K562 (cell line): ENCODE data around the gene PTCD3. TPM values are rescaled to one million over a fixed set of nuclear protein-coding genes. Genes with fewer than 3 reads are reported as not detected.
A peak's percentile ranks its signal among the peaks of the same experiment; 100 is the strongest.

Experiments
- ATAC-seq: fragments of 200-7000 bp; cut with Tn5 transposase; 3 replicates; pipeline ENCODE4 v1.9.1; 2020; ENCODE audit warnings: moderate library complexity
- BruUV-seq: library from RNA; stranded (reverse); fragments of 400-500 nt; replicated peaks from 2 replicates; lab custom pipeline; 2021; lab: Mats Ljungman, UMichigan
- CTCF ChIA-PET: fragments of 300-600 bp; formaldehyde crosslinking; extraction: SDS; loops from one replicate; lab custom pipeline; 2021; ENCODE audit warnings: low intra/inter-chr PET ratio; lab: Yijun Ruan, JAX
- POLR2A ChIA-PET: fragments of 300-600, 350-650 bp; sonication (Branson Sonifier 250); formaldehyde crosslinking; extraction: SDS; loops from one replicate; lab custom pipeline; 2021; ENCODE audit warnings: antibody characterized with exemption, inconsistent platforms; lab: Yijun Ruan, JAX
- DNase-seq, 4 experiments: peaks; one replicate each; pipeline versions ENCODE4 v3.0.0 to v3.0.0-alpha.2; 2011 to 2018; ENCODE audit warnings: low spot score in 3 of 4, mixed read lengths in 3 of 4; ENCODE audit errors: extremely low read depth in 1 of 4
- FAIRE-seq: peaks from 2 replicates; lab custom pipeline; 2011; peaks lifted over from hg19 to GRCh38; lab: Jason Lieb, UNC
- H2AFZ ChIP-seq: 2 replicates; pipeline ENCODE4 v1.6.0; 2011; ENCODE audit warnings: low read depth, low read length, control low read depth, inconsistent platforms
- H3K27ac ChIP-seq: fragments of 200-600 bp; 3 replicates; pipeline ENCODE4 v1.8.0; 2011; ENCODE audit warnings: low read depth, mild to moderate bottlenecking, control low read depth, inconsistent platforms, low read length, moderate library complexity, mixed read lengths; ENCODE audit errors: extremely low read depth
- H3K27me3 ChIP-seq, 2 experiments: fragments of 300-600 bp in 1 of 2; 2 replicates in 1 of 2; 3 replicates in 1 of 2; pipeline versions ENCODE4 v1.6.0 to v1.8.0; 2011; ENCODE audit warnings: inconsistent platforms in 2 of 2, low read length in 2 of 2, mild to moderate bottlenecking in 1 of 2, mixed read lengths in 1 of 2, moderate library complexity in 1 of 2; ENCODE audit not compliant: control insufficient read depth in 2 of 2, insufficient read depth in 2 of 2
- H3K36me3 ChIP-seq: fragments of 300-600 bp; 3 replicates; pipeline ENCODE4 v1.8.0; 2011; ENCODE audit warnings: mild to moderate bottlenecking, low read length, inconsistent platforms; ENCODE audit not compliant: control insufficient read depth, insufficient read depth
- H3K4me1 ChIP-seq, 2 experiments: fragments of 200-600 bp in 1 of 2; replicated peaks in 1 of 2; 2 replicates in 1 of 2; 3 replicates in 1 of 2; pipeline versions ENCODE4 v1.5.1 to v1.8.0; 2011; ENCODE audit warnings: inconsistent platforms in 2 of 2, low read length in 2 of 2, mild to moderate bottlenecking in 1 of 2, mixed read lengths in 1 of 2, moderate library complexity in 1 of 2; ENCODE audit not compliant: control insufficient read depth in 2 of 2, insufficient read depth in 2 of 2
- H3K4me2 ChIP-seq: 2 replicates; pipeline ENCODE4 v1.6.1; 2011; ENCODE audit warnings: low read length, control low read depth, inconsistent platforms, mixed read lengths; ENCODE audit not compliant: insufficient read depth
- H3K4me3 ChIP-seq: fragments of 200-600 bp; sonication (generic), shearing (Covaris generic); 2 replicates; pipeline ENCODE4 v1.5.1; 2016; ENCODE audit warnings: control low read depth, inconsistent platforms
- H3K79me2 ChIP-seq: fragments of 200-600 bp; 3 replicates; pipeline ENCODE4 v1.8.0; 2011; ENCODE audit warnings: low read length, inconsistent platforms; ENCODE audit not compliant: control insufficient read depth, insufficient read depth
- H3K9ac ChIP-seq, 2 experiments: 2 replicates each; pipeline versions ENCODE4 v1.6.0 to v1.6.1; 2011; ENCODE audit warnings: low read depth in 2 of 2, low read length in 2 of 2, control low read depth in 1 of 2, inconsistent platforms in 1 of 2, mild to moderate bottlenecking in 1 of 2, mixed read lengths in 1 of 2; ENCODE audit not compliant: insufficient read depth in 1 of 2
- H3K9me1 ChIP-seq: one replicate; pipeline ENCODE4 v1.6.0; 2011; ENCODE audit warnings: inconsistent platforms, mild to moderate bottlenecking, low read length, moderate library complexity; ENCODE audit not compliant: control insufficient read depth, insufficient read depth
- H3K9me3 ChIP-seq: replicated peaks from 2 replicates; pipeline ENCODE4 v1.5.1; 2011; ENCODE audit warnings: low read depth, low read length, inconsistent platforms; ENCODE audit not compliant: control insufficient read depth, insufficient read depth
- H4K20me1 ChIP-seq: replicated peaks from 2 replicates; pipeline ENCODE4 v1.6.1; 2011; ENCODE audit warnings: low read length, inconsistent platforms, mixed read lengths; ENCODE audit not compliant: control insufficient read depth, insufficient read depth
- CHD7 ChIP-seq: fragments of 200-600 bp; sonication (generic); IDR thresholded peaks from one replicate; pipeline ENCODE4 v1.6.1; 2012; ENCODE audit warnings: mild to moderate bottlenecking, low read depth, low read length, inconsistent platforms
- CSDE1 ChIP-seq, 2 experiments: fragments of 450-650 bp; IDR thresholded peaks; 2 replicates each; pipeline ENCODE4 v1.6.1; 2016; ENCODE audit warnings: mild to moderate bottlenecking in 1 of 2
- FOXK2 ChIP-seq, 2 experiments: fragments of 450-650 bp; IDR thresholded peaks in 1 of 2; conservative IDR thresholded peaks in 1 of 2; 2 replicates each; pipeline ENCODE4 v1.6.1; 2016; ENCODE audit warnings: low read depth in 2 of 2, mild to moderate bottlenecking in 1 of 2
- ZKSCAN1 ChIP-seq: fragments of 150-350 bp; IDR thresholded peaks from 2 replicates; pipeline ENCODE4 v1.6.1; 2016; ENCODE audit warnings: low read depth, low read length
- WGBS: fragments of 100-300 bp; shearing (Covaris generic); methylation state at CpG from one replicate; pipeline ENCODE4 v1.1.6; 2016; ENCODE audit warnings: low coverage, mixed read lengths; ENCODE audit not compliant: insufficient coverage; ENCODE audit errors: missing lambda C conversion rate; 5-methylcytosine and 5-hydroxymethylcytosine counted together
- in situ Hi-C: fragments of 300-500 bp; cut with MboI; formaldehyde crosslinking; loops from 4 replicates; pipeline ENCODE4 v1.15.0; 2018; ENCODE audit warnings: inconsistent platforms, mixed read lengths
- intact Hi-C: fragments of 100-400 bp; cut with micrococcal nuclease; formaldehyde crosslinking; loops from 2 replicates; pipeline ENCODE4 v1.14.2; 2022
- polyA plus RNA-seq, 8 experiments: library from polyadenylated mRNA; depleted of rRNA in 4 of 8; stranded (reverse) in 5 of 8; unstranded in 3 of 8; fragments of >200 nt; fragmentation: Nextera tagmentation in 2 of 8; fragmentation: Illumina TruSeq in 1 of 8; extraction: Ambion mirVana in 2 of 8; extraction: Trizol in 1 of 8; gene quantifications; 2 replicates each; pipeline versions ENCODE4 v1.2.1 to v1.2.3, GENCODE V29; 2011 to 2014; ENCODE audit warnings: inconsistent platforms in 1 of 8, missing spikeins in 1 of 8
- total RNA-seq, 7 experiments: library from RNA; depleted of rRNA in 6 of 7; stranded (reverse); fragments of >200 nt in 6 of 7; fragmentation: Illumina TruSeq in 2 of 7; extraction: Trizol in 2 of 7; gene quantifications; 2 replicates each; pipeline versions ENCODE4 v1.2.1 to v1.2.3, GENCODE V29; 2011 to 2021; ENCODE audit warnings: low replicate concordance in 1 of 7
- TF ChIP-seq, protein P1 (sequence below): fragments of 250-450 bp; sonication (Bioruptor Pico); IDR thresholded peaks from 2 replicates; pipeline ENCODE4 v1.4.0; 2020

Gene PTCD3
- total and polyA plus RNA-seq, 9 of the 15 experiments (the other 6 are each of a cell fraction or from before 2014, with no cell fraction given), result 65.2 to 241 (median 172) TPM

DNA sequence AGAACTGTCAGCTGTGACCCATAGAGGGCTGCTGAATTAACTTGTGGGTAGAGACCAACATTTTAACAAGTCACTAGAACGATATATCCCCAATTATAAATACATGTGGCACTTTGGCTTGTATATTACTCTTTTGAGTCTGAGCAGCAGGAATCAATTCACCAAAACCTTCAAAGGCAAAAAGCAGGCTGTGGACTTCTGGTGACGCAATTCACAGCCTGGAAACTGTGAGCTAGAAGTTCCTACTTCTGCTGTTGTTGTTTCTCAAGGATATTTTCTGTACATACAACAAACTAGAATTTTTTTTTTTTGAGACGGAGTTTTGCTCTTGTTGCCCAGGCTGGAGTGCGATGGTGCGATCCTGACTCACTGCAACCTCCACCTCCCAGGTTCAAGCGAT is 37.3 kb downstream of the PTCD3 start:
- H3K36me3 ChIP-seq, result peaks cover 92% of the 10 kb centered on the region
- no peaks in the 10 kb centered on the region for H3K9me1 ChIP-seq
- H3K27me3 ChIP-seq, result no peaks in the 10 kb centered on the region
- no peak overlapping the region for H3K27ac ChIP-seq
- no peaks in the 10 kb centered on the region for H3K4me1 ChIP-seq
- H3K4me2 ChIP-seq, result no peak overlapping the region
- ATAC-seq, result peak; percentile 31; the same call in 2 of the 3 replicates
- CTCF ChIA-PET, result no interaction called here
- 87% methylated on average over 6 of the region's 6 CpGs for WGBS
- no peak overlapping the region for H3K4me3 ChIP-seq
- no peaks in the 10 kb centered on the region for H3K9me3 ChIP-seq
- H3K79me2 ChIP-seq, result no peaks in the 10 kb centered on the region
- H3K9ac ChIP-seq, result no peak overlapping the region
- H4K20me1 ChIP-seq, result no peaks in the 10 kb centered on the region
- POLR2A ChIA-PET, result interaction anchor here (0.6 to 1.2 kb wide), 5 partner anchors 14 to 72 kb away, joined by 3 to 4 read pairs (median 3); no protein-coding TSS in a partner anchor
- DNase-seq, result no peak
- FAIRE-seq, result no peak
- in situ Hi-C loops, result no loop called here
- intact Hi-C loops, result no loop called here
- no TSS peak for BruUV-seq
- no peak overlapping the region for H2AFZ ChIP-seq
- TF ChIP-seq CHD7 (no peak), FOXK2 (conservative IDR thresholded peaks at IDR 0.05 in 1 of 2, IDR thresholded peaks at IDR 0.05 in 1 of 2; ENCODE audit: low read depth in 2 of 2) (no peak), CSDE1 (IDR thresholded peaks at IDR 0.05) (no peak), ZKSCAN1 (no peak)
- TF ChIP-seq, protein P1, sequence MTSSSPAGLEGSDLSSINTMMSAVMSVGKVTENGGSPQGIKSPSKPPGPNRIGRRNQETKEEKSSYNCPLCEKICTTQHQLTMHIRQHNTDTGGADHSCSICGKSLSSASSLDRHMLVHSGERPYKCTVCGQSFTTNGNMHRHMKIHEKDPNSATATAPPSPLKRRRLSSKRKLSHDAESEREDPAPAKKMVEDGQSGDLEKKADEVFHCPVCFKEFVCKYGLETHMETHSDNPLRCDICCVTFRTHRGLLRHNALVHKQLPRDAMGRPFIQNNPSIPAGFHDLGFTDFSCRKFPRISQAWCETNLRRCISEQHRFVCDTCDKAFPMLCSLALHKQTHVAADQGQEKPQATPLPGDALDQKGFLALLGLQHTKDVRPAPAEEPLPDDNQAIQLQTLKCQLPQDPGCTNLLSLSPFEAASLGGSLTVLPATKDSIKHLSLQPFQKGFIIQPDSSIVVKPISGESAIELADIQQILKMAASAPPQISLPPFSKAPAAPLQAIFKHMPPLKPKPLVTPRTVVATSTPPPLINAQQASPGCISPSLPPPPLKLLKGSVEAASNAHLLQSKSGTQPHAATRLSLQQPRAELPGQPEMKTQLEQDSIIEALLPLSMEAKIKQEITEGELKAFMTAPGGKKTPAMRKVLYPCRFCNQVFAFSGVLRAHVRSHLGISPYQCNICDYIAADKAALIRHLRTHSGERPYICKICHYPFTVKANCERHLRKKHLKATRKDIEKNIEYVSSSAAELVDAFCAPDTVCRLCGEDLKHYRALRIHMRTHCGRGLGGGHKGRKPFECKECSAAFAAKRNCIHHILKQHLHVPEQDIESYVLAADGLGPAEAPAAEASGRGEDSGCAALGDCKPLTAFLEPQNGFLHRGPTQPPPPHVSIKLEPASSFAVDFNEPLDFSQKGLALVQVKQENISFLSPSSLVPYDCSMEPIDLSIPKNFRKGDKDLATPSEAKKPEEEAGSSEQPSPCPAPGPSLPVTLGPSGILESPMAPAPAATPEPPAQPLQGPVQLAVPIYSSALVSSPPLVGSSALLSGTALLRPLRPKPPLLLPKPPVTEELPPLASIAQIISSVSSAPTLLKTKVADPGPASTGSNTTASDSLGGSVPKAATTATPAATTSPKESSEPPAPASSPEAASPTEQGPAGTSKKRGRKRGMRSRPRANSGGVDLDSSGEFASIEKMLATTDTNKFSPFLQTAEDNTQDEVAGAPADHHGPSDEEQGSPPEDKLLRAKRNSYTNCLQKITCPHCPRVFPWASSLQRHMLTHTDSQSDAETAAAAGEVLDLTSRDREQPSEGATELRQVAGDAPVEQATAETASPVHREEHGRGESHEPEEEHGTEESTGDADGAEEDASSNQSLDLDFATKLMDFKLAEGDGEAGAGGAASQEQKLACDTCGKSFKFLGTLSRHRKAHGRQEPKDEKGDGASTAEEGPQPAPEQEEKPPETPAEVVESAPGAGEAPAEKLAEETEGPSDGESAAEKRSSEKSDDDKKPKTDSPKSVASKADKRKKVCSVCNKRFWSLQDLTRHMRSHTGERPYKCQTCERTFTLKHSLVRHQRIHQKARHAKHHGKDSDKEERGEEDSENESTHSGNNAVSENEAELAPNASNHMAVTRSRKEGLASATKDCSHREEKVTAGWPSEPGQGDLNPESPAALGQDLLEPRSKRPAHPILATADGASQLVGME (CRISPR knock-in tag), result no peak
